ENCODE results near the gene FAM170A.

Gene FAM170A, protein sequence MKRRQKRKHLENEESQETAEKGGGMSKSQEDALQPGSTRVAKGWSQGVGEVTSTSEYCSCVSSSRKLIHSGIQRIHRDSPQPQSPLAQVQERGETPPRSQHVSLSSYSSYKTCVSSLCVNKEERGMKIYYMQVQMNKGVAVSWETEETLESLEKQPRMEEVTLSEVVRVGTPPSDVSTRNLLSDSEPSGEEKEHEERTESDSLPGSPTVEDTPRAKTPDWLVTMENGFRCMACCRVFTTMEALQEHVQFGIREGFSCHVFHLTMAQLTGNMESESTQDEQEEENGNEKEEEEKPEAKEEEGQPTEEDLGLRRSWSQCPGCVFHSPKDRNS

GRCh38 chr5:119629339-119629738, at the start of gene FAM170A:
TSS of gene FAM170A (plus strand) at chr5:119629558. CDS start at chr5:119629769, 211 bp downstream.
- no peak for DNase-seq

- DNase-seq, result no peak
These were observed 46.4 kb upstream of the FAM170A start for GRCh38 chr5:119582987-119583386.

DNA sequence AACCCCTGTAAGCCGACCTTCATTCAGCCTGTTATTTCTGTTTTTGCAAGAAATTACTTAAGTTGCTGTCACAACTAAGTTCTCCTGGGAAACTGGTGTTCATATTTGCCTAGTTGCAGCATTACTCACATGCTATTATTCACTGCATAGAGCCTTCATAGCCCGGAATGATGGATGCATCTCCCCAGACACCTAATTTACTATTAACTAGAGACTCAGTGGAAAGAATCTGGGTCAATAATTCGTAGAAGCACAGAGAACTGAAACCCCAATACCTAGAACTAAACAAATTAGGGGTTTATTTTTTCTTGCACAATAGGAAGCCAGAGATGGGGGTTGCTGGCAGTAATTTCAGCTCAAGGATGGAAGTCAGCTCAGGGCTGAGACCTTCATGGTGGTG, 45.7 kb upstream of the FAM170A start:
- no peak for DNase-seq

DNA sequence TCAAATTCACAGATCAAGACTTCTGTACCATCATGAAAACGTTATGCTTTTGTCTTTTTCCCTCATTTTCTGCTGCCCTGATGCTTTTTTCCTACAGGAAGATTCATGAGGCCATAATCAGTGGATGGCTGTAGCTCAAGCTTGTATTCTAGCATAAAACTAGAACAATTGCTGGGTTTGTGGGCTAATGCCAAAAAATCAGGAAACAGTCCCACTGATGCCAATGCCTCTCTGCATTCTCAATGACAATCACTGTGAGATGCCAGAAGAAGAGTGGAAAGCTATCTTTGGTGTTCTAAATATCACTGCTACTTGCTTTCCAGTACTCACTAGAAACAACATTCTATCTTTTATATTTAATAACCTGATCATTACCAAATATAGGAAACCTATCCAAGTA, 33.3 kb upstream of the FAM170A start:
- DNase-seq, result no peak

DNA sequence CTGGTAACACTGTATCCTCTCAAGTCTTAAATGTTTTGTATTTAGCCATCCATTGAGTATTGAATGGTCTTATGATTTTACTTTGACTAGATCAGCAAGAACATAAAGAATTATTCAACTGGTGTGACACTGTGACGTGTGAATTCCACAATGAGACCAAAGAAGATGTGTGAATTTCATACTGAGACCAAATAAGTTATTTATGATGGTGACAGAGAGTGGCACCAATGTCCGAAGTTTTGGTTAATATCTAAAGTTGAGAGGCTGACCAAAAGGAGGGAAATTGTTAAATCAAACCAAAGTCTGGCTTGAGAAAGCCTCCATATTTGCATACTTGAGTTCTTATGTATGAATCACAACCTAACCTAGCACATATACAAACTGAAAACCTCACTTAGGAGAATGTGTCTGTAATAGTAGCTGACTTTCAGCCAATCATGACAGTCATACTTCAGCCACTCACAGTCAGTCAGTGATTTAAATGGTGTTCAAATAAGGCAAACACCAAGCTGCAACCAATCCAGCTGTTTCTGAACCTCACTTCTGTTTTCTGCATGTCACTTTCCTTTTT, 31.5 kb upstream of the FAM170A start:
- no peak for DNase-seq

DNA sequence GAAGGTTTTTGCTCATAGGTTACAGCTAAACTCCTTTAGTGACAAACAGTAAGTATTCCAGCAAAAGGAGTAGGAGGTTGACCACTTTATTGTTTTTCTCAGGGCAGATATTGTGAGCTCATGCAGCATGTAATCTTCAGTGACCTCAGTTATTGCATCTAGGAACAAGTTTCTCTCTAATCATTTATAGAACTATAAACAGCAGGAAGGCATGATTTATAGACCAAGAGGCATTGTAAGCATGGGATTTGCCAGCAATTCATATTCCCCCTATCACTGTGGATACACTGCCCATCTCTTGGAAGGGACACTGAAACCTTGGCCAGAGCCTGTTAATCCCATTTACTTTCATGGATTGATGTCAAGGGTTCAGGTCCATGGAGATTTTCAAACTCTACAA, 15.4 kb upstream of the FAM170A start:
- DNase-seq, result no peak

DNA sequence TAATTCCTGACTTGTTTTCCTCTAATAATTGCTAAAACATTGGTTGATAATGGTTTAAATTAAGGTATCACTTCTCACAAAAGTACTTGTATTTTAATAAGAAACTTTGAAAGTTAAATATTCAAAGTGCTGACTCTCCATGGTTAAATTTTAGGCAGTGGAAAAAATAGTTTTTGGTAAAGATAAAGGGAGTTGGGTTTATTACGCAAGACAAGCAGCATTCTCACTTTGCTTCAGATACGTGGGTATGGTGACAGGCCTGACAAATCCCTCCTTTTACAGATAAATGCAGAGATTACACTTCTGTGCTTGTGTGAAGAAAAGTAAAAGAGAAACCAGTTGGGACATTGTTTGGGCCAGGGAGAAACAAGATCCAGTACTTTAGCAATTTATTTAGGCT, 14.5 kb upstream of the FAM170A start:
- DNase-seq, result no peak

- DNase-seq, result no peak
These were observed 3.3 kb upstream of the FAM170A start for GRCh38 chr5:119626086-119626485.

- DNase-seq, result no peak
These were observed 1.5 kb downstream of the FAM170A start for GRCh38 chr5:119630752-119631440.

GRCh38 chr5:119631660-119632059, 2.3 kb downstream of the FAM170A start:
- DNase-seq, result no peak

- no peak for DNase-seq
These were observed 22.1 kb downstream of the FAM170A start for GRCh38 chr5:119651486-119651885.

DNA sequence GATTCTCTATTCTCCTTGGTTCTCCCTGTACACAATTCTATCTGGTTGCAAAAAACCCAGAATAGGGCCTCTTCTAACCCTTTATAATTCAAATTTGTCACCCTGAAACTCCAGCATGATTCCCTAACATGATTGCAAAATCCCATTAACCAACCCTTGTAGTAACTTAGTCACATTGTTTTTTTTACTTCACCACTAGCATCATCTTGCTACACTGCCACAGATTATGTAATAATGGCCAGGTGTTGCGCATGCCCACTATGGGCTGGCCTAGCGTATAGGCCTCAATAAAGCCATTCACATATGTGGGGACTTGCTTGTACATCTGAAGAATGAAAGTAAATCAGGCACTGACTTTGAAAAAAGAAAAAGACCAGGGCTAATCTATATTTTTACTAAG, 25.7 kb downstream of the FAM170A start:
- DNase-seq, result no peak

DNA sequence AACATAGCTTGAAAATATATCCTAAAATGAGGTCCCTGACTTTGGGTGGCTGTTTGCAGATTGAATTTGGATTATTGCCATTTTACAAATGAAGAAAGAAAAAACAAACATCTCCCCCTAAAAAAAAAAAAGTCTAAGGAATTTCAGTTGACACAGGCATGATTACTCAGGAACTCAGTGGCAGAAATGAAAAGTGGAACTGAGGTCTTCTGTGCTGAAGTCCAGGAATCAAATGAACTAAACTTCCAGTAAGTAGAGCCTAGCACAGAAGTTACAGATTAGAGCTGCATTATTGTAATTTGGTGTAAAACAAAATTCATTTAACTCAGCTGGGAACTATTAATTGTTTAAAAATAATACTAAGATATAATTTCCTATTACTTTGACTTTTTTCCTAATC, 26.7 kb downstream of the FAM170A start:
- DNase-seq, result no peak

GRCh38 chr5:119666542-119666941, 37.2 kb downstream of the FAM170A start:
- no peak for DNase-seq

GRCh38 chr5:119678351-119679028, 49.1 kb downstream of the FAM170A start:
- DNase-seq, result no peak

GRCh38 chr5:119680080-119680479, 50.7 kb downstream of the FAM170A start:
- DNase-seq, result no peak

DNA sequence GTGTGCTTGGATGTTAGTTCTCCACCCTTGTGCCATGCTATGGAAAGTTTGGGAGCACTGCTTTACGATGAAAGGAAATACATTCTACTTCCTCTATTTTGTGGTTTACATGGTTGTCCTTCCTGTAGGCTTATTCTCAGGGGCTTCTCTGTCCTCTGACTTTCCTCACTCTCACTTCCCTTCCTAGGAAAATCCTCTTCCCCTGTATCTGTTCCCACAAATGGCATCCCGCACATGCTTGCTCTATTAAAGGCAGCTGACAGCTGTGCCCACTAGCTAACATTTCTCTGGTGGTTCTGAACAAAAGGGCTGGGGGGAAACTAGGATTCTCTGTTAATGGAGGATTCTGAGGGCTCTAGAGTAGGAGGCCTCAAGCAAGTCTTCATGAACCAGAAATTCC, 52.4 kb downstream of the FAM170A start:
- DNase-seq, result no peak

GRCh38 chr5:119682372-119682771, 53.0 kb downstream of the FAM170A start:
- DNase-seq, result no peak

Data from DMS79 treated with DMSO at 0.1 percent for 48 hours (cell line).